Measurements from ENCODE around the gene HSPB1. TPM values are rescaled to one million over a fixed set of nuclear protein-coding genes. Genes with fewer than 3 reads are reported as not detected.

The HSPB1 gene
- total and polyA plus RNA-seq, 2 of the 13 experiments (the other 11 are each of a cell fraction or from before 2014, with no cell fraction given) = 21.0 to 38.6 TPM

GRCh38 chr7:76303202-76304147 is 1.0 kb downstream of the HSPB1 start (continued):
- TF ChIP-seq, protein P1, sequence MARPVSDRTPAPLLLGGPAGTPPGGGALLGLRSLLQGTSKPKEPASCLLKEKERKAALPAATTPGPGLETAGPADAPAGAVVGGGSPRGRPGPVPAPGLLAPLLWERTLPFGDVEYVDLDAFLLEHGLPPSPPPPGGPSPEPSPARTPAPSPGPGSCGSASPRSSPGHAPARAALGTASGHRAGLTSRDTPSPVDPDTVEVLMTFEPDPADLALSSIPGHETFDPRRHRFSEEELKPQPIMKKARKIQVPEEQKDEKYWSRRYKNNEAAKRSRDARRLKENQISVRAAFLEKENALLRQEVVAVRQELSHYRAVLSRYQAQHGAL (CRISPR knock-in tag; IDR thresholded peaks at IDR 0.05; ENCODE audit: not compliant biosample characterization) = no peak
- no peak for TF ChIP-seq ZNF20 (CRISPR knock-in tag; IDR thresholded peaks at IDR 0.05)
- no peak for TF ChIP-seq GATA4 (IDR thresholded peaks at IDR 0.05; ENCODE audit: borderline replicate concordance, low read depth)
- no peak for TF ChIP-seq FOSL2 (CRISPR knock-in tag; IDR thresholded peaks at IDR 0.05)
- no peak for TF ChIP-seq FOXK2 (IDR thresholded peaks at IDR 0.05)
- no peak for TF ChIP-seq MED8 (CRISPR knock-in tag; IDR thresholded peaks at IDR 0.05; ENCODE audit: insufficient replicate concordance)
- no peak for TF ChIP-seq TFAP4 (IDR thresholded peaks at IDR 0.05; ENCODE audit: borderline replicate concordance, low read depth)
- no peak for TF ChIP-seq SNAPC2 (CRISPR knock-in tag; IDR thresholded peaks at IDR 0.05)
- TF ChIP-seq ZNF883 (CRISPR knock-in tag; IDR thresholded peaks at IDR 0.05; ENCODE audit: not compliant biosample characterization) = no peak
- no peak for TF ChIP-seq ZNF329 (CRISPR knock-in tag; IDR thresholded peaks at IDR 0.05; ENCODE audit: low read depth)
- no peak for TF ChIP-seq ZNF552 (CRISPR knock-in tag; IDR thresholded peaks at IDR 0.05; ENCODE audit: borderline replicate concordance)
- TF ChIP-seq, protein P2, sequence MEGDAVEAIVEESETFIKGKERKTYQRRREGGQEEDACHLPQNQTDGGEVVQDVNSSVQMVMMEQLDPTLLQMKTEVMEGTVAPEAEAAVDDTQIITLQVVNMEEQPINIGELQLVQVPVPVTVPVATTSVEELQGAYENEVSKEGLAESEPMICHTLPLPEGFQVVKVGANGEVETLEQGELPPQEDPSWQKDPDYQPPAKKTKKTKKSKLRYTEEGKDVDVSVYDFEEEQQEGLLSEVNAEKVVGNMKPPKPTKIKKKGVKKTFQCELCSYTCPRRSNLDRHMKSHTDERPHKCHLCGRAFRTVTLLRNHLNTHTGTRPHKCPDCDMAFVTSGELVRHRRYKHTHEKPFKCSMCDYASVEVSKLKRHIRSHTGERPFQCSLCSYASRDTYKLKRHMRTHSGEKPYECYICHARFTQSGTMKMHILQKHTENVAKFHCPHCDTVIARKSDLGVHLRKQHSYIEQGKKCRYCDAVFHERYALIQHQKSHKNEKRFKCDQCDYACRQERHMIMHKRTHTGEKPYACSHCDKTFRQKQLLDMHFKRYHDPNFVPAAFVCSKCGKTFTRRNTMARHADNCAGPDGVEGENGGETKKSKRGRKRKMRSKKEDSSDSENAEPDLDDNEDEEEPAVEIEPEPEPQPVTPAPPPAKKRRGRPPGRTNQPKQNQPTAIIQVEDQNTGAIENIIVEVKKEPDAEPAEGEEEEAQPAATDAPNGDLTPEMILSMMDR (CRISPR knock-in tag; IDR thresholded peaks at IDR 0.05) = no peak; the same call in 1 of the 2 replicates
- peak; percentile 77 for TF ChIP-seq RFXAP (CRISPR knock-in tag; IDR thresholded peaks at IDR 0.05; ENCODE audit: borderline replicate concordance)
- TF ChIP-seq MAX (IDR thresholded peaks at IDR 0.05) = peak; percentile 89
- TF ChIP-seq ZMYM2 (CRISPR knock-in tag; IDR thresholded peaks at IDR 0.05) = no peak
- no peak for TF ChIP-seq ZNF30 (CRISPR knock-in tag; IDR thresholded peaks at IDR 0.05)
- TF ChIP-seq, protein P3, sequence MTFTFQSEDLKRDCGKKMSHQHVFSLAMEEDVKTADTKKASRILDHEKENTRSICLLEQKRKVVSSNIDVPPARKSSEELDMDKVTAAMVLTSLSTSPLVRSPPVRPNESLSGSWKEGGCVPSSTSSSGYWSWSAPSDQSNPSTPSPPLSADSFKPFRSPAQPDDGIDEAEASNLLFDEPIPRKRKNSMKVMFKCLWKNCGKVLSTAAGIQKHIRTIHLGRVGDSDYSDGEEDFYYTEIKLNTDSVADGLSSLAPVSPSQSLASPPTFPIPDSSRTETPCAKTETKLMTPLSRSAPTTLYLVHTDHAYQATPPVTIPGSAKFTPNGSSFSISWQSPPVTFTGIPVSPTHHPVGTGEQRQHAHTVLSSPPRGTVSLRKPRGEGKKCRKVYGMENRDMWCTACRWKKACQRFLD (CRISPR knock-in tag; IDR thresholded peaks at IDR 0.05; ENCODE audit: borderline replicate concordance) = 0 out of 2 replicates have a peak, but pooled peaks have one; percentile 31

Data from HepG2 (cell line).